NCI-H146 treated with DMSO at 0.1 percent for 48 hours (cell line): ENCODE results near the gene EDC4.
A peak's percentile ranks its signal among the peaks of the same experiment; 100 is the strongest.
"Not testable (repeated sequence)": the region's sequence is repeated elsewhere in the genome, so short reads cannot be mapped to it uniquely, and the experiment has no call there.

Experiments
- DNase-seq: peaks from one replicate; lab custom pipeline; 2025; ENCODE audit not compliant: unreplicated experiment; lab: John Stamatoyannopoulos, UW

EDC4 gene

GRCh38 chr16:67897231-67897630 lies 24.4 kb downstream of the EDC4 start:
- DNase-seq: no peak

GRCh38 chr16:67901734-67902133 lies 28.9 kb downstream of the EDC4 start:
- no peak for DNase-seq

GRCh38 chr16:67902831-67903230 lies 30.0 kb downstream of the EDC4 start:
- no peak for DNase-seq

- no peak for DNase-seq
Measured at GRCh38 chr16:67907397-67908180, 34.7 kb downstream of the EDC4 start.

GRCh38 chr16:67909056-67909742 lies 36.3 kb downstream of the EDC4 start:
- no peak for DNase-seq

- DNase-seq: no peak
Measured at GRCh38 chr16:67910158-67910557, 37.3 kb downstream of the EDC4 start.

- DNase-seq: no peak
Measured at GRCh38 chr16:67914758-67915495, 42.1 kb downstream of the EDC4 start.

GRCh38 chr16:67915496-67915769 lies 42.6 kb downstream of the EDC4 start:
- DNase-seq: not testable (repeated sequence)

- no peak for DNase-seq
Measured at GRCh38 chr16:67915831-67916723, 43.2 kb downstream of the EDC4 start.

- no peak for DNase-seq
Measured at GRCh38 chr16:67917140-67917851, 44.4 kb downstream of the EDC4 start.

- DNase-seq: no peak
Measured at GRCh38 chr16:67917852-67918236, 45.0 kb downstream of the EDC4 start.

GRCh38 chr16:67919622-67920221 lies 46.9 kb downstream of the EDC4 start:
- DNase-seq: no peak

- DNase-seq: no peak
Measured at GRCh38 chr16:67922221-67922620, 49.4 kb downstream of the EDC4 start.

GRCh38 chr16:67922740-67923139 lies 49.9 kb downstream of the EDC4 start:
- DNase-seq: no peak

- no peak for DNase-seq
Measured at GRCh38 chr16:67923414-67924116, 50.7 kb downstream of the EDC4 start.

GRCh38 chr16:67924140-67924906 lies 51.5 kb downstream of the EDC4 start:
- DNase-seq: no peak

GRCh38 chr16:67926181-67926750 lies 53.4 kb downstream of the EDC4 start:
- DNase-seq: peak; percentile 69
